DMS79 treated with DMSO at 0.1 percent for 48 hours (cell line): ENCODE results near the gene SIMC1.
"Not testable (repeated sequence)": the region's sequence is repeated elsewhere in the genome, so short reads cannot be mapped to it uniquely, and the experiment has no call there.

Experiments
- DNase-seq: peaks from one replicate; lab custom pipeline; 2025; lab: John Stamatoyannopoulos, UW

Gene SIMC1

GRCh38 chr5:176237971-176238644 lies at the start of gene SIMC1:
SIMC1 (plus strand) TSS chr5:176238424; CDS start chr5:176238509, 85 bp downstream.
- DNase-seq = not testable (repeated sequence)

DNA sequence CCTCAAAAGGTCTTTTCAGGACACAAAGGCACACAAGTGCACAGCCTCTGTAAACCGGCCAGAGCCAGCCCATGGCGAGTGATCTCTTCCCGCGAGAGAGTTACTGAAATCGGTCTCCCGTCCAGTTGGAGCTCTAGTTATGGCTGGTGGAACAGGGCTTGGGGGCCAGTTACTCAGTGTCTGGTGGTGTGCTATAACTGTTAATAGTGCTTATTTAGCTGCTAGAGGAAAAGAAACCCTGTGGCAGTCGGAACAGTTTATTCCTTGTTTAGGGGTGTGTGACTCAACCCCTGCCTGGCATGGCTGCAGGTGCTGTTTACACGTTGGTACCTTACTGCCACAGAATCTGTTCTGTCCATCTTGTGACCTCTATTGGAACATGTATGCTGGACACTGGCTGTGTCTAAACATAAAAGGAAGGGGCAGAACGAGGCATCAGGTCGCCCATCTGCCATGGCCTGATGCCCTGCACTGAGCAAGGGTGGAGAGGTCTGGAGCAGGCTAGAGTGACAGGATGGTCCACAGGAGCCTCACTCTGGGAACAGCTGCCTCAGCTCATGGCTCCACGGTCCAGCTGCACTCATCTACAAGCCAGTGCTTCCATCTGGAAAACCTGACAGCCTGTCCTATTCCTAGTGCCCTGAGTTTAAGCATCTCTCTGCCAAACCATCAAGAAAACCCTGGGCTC lies 49.6 kb upstream of the SIMC1 start:
- no peak for DNase-seq

DNA sequence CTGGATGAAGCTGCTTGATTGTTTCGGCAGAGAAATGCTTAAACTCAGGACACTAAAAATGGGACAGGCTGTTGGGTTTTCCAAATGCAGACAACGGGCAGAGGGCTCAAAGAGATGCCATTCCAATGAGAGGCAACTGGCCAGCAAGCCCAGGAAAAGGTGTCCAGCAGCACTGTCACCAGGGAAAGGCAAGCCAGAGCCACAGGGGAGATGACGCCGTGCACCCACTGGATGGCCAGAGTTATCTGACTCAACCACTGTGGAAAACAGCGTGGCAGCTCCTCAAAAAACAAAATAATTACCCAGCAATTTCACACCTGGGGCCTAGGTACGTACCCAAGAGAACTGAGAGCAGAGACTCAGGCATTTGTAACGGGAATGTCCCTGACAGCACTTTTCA lies 48.4 kb upstream of the SIMC1 start:
- DNase-seq = no peak

- no peak for DNase-seq
Measured at GRCh38 chr5:176190886-176191755, 47.1 kb upstream of the SIMC1 start.

GRCh38 chr5:176192094-176192721 lies 46.0 kb upstream of the SIMC1 start:
- no peak for DNase-seq

DNA sequence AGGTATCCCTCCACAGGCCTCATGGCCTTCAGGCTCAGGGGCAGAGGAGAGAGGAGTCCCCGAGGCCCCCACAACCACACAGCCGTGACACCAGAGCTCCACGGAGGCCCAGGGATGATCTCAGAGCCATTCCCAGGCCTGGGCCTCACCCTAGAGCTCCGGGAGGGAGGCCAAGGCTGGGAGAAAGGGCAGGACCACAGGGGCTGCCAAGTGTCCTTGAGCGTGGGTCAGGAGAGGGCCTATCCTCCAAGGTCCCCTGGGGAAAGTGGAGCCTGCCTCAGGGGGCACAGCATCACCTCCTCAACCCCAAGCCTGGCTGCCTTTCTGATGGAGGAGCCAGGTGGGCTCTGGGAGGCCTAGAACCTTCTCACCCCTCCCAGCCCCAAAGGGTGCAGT lies 45.5 kb upstream of the SIMC1 start:
- not testable (repeated sequence) for DNase-seq

GRCh38 chr5:176193636-176194035 lies 44.6 kb upstream of the SIMC1 start:
- not testable (repeated sequence) for DNase-seq

GRCh38 chr5:176194238-176195083 lies 43.8 kb upstream of the SIMC1 start:
- not testable (repeated sequence) for DNase-seq

GRCh38 chr5:176195084-176195413 lies 43.2 kb upstream of the SIMC1 start:
- not testable (repeated sequence) for DNase-seq

DNA sequence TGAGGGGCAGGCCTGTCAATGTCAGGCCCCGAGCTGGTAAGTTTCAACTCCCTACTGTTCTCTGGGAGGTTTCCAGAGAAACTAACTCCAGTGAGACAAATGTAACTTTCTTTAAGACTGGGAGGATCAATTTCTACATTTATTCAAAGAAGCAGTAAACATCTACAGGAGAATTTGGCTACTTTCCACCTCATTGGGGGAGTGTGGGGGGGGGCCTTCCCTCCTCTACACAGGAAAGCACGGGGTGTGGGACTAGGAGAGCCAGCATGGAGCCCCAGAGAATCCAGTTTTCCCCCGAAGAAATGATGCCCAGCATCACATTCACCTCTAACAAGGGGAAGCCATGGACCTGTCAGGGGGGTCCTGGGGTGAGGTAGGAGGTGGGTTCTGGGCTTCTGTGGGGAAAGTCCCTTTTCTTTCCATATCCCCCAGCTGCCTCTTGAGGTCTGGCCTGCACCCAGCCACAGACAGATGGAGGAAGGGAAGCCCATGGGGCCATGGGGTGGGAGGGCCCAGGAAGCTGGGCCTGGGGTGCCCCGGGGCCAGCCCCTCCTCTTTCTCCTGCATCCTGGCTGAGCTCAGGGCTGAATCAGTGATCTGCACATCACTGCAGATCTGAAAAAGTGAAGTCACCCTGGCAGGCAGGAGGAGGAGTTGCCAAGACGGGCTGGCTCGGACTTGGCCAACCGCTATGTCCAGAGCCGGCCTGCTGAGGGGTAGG lies 42.6 kb upstream of the SIMC1 start:
- DNase-seq = not testable (repeated sequence)

DNA sequence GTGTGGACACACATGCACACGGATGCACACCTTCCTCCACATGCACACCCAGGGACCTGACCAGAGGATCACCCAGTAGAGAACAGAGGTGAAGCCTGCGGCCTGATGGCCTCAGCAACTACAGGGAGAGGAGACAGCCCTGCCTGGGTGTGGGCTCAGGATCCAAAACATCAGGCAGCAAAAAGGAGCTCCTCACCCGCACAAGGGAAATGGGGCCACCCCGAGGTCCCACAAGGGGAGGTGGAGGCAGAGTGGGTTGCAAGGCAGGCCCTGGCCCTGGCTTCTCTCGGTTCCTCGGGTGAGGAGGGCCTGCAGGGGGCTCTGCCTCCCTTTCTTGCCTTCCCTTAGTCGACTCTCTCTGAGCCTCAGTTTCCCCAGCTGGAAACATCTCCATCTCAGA lies 41.4 kb upstream of the SIMC1 start:
- DNase-seq = not testable (repeated sequence)

DNA sequence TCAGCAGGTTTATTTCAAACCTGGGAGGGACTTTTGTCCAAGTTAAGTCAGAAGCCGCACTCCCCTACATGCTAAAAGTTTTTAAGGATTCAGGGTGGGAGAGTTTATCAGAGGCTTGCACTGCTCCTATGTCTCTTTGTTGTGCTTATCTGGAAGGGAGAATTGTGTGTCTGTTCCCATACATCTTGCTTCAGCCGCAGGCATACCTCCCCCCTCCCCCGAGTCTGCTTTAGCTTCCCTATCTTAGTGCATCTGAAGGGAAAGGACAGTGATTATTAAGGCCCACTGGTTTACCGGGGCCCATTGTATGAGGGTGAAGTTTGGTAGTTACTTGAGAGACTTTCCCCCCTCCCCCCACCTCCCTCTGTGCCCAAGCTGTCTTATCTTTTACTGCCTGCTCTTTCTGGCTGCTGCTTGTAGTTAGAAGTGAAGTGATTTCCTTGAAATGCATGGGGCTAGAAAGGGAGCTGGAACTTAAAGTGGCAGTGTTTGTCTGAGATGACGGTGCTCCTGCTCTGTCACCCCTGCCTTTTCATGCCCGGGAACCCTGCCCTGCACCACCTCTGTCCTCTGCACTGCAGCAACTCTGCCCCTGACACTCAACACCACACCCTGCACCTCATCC lies 40.9 kb upstream of the SIMC1 start:
- DNase-seq = not testable (repeated sequence)

DNA sequence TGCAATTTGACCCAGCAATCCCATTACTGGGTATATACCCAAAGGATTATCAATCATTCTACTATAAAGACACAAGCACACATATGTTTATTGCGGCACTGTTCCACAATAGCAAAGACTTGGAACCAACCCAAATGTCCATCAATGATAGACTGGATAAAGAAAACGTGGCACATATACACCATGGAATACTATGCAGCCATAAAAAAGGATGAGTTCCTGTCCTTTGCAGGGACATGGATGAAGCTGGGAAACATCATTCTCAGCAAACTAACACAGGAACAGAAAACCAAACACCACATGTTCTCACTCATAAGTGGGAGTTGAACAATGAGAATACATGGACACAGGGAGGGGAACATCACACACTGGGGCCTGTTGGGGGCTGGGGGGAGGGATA lies 39.9 kb upstream of the SIMC1 start:
- not testable (repeated sequence) for DNase-seq

DNA sequence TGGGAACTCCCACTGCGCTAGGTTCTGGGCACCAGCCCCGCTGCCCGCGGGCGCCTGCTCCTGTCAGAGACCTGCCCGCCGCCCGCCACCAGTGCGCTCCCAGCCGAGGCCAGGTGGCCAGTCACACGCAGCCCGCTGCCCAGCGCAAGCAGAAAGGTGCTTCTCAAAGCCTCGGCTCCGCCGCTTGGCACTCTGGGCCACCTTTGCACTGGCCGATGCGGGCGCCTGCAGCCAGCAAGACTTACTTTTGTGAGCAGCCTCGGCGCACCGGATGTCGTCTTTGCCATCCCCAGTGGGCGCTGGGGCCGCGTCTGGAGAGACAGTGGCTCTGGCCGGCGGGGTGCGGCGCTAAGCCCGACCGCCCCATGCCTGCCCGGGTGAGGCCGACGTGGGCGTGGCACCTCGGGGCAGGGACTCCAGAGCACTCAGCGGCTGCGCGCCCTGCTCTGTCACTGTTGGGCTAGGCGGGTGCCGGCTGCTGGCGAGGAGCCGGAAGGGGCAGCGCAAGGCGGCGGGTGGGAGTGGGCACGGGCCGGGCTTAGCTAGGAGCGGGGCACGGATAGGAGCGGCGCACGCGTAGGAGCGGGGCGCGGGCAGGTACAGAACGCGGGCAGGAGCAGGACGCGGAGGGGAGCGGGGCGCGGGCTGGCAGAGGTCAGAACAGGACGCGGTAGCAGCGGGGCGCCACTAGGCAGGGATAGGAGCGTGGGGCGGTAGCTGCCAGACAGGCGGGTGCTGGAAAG lies 39.1 kb upstream of the SIMC1 start:
- DNase-seq = peak; percentile 7

GRCh38 chr5:176199803-176200399 lies 38.3 kb upstream of the SIMC1 start:
- not testable (repeated sequence) for DNase-seq

- no peak for DNase-seq
Measured at GRCh38 chr5:176201811-176202210, 36.4 kb upstream of the SIMC1 start.

DNA sequence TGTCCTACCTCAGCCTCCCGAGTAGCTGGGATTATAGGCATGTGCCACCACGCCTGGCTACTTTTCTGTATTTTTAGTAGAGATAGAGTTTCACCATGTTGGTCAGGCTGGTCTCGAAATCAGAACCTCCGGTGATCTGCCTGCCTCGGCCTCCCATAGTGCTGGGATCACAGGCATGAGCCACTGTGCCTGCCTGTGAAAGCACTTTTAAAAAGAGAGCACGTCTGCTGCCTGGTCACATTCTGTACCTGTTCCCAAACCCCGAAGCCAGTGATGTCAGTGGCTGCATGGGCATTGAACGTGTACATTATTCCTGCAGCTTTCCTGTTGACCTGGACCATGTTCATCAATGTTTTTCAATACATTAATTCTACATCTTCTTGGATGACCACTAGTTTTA lies 35.1 kb upstream of the SIMC1 start:
- DNase-seq = no peak

GRCh38 chr5:176203535-176203934 lies 34.7 kb upstream of the SIMC1 start:
- not testable (repeated sequence) for DNase-seq

DNA sequence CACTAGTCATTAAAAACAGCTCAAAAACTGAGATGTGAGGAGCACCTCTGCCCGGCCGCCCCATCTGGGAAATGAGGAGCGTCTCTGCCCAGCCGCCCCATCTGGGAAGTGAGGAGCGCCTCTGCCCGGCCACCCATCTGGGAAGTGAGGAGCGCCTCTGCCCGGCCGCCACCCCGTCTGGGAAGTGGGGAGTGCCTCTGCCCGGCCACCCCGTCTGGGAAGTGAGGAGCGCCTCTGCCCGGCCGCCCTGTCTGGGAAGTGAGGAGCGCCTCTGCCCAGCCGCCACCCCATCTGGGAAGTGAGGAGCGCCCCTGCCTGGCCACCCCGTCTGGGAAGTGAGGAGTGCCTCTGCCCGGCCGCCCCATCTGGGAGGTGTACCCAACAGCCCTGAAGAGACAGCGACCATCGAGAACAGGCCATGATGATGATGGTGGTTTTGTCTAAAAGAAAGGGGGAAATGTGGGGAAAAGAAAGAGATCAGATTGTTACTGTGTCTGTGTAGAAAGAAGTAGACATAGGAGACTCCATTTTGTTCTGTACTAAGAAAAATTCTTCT lies 23.7 kb upstream of the SIMC1 start:
- not testable (repeated sequence) for DNase-seq
